ENCODE measurements around the gene RPS6KA2. TPM values are rescaled to one million over a fixed set of nuclear protein-coding genes. Genes with fewer than 3 reads are reported as not detected.

The RPS6KA2 gene
- total RNA-seq, 1 experiment from 2014 or later = 18.5 TPM

GRCh38 chr6:166662690-166663089, 35.6 kb upstream of the RPS6KA2 start:
- no TSS peak for BruUV-seq (replicated peaks)
- Histone ChIP-seq H3F3A (ENCODE audit: insufficient read depth, low read depth) (no peaks in the 10 kb centered on the region), H3K27me3 (ENCODE audit: insufficient read depth, low read depth) (peaks cover 23% of the 10 kb centered on the region; the same call in 1 of the 2 replicates), H2AFZ (no peak overlapping the region), H3K27ac (no peak overlapping the region), H3K4me1 (replicated peaks; ENCODE audit: insufficient read depth) (no peaks in the 10 kb centered on the region), H3K4me2 (no peak overlapping the region), H3K9me2 (ENCODE audit: insufficient read depth) (no peaks in the 10 kb centered on the region), H4K20me1 (ENCODE audit: insufficient read depth) (no peaks in the 10 kb centered on the region), H3K9me3 (ENCODE audit: insufficient read depth, low read depth) (no peaks in the 10 kb centered on the region), H3K79me2 (ENCODE audit: low read depth) (no peaks in the 10 kb centered on the region), H3K4me3 (no peak overlapping the region), H3K36me3 (ENCODE audit: low read depth) (no peaks in the 10 kb centered on the region)
- TF ChIP-seq, protein P1, sequence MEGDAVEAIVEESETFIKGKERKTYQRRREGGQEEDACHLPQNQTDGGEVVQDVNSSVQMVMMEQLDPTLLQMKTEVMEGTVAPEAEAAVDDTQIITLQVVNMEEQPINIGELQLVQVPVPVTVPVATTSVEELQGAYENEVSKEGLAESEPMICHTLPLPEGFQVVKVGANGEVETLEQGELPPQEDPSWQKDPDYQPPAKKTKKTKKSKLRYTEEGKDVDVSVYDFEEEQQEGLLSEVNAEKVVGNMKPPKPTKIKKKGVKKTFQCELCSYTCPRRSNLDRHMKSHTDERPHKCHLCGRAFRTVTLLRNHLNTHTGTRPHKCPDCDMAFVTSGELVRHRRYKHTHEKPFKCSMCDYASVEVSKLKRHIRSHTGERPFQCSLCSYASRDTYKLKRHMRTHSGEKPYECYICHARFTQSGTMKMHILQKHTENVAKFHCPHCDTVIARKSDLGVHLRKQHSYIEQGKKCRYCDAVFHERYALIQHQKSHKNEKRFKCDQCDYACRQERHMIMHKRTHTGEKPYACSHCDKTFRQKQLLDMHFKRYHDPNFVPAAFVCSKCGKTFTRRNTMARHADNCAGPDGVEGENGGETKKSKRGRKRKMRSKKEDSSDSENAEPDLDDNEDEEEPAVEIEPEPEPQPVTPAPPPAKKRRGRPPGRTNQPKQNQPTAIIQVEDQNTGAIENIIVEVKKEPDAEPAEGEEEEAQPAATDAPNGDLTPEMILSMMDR (conservative IDR thresholded peaks at IDR 0.05) = no peak
- TF ChIP-seq EZH2 (IDR thresholded peaks at IDR 0.05; ENCODE audit: low read depth) = no peak
- ChIA-PET CTCF (no interaction called here), POLR2A (ENCODE audit: unreplicated experiment) (no interaction called here)
- intact Hi-C loops (cut with micrococcal nuclease; ENCODE audit: unreplicated experiment) = no loop called here
- DNase-seq = no peak

DNA sequence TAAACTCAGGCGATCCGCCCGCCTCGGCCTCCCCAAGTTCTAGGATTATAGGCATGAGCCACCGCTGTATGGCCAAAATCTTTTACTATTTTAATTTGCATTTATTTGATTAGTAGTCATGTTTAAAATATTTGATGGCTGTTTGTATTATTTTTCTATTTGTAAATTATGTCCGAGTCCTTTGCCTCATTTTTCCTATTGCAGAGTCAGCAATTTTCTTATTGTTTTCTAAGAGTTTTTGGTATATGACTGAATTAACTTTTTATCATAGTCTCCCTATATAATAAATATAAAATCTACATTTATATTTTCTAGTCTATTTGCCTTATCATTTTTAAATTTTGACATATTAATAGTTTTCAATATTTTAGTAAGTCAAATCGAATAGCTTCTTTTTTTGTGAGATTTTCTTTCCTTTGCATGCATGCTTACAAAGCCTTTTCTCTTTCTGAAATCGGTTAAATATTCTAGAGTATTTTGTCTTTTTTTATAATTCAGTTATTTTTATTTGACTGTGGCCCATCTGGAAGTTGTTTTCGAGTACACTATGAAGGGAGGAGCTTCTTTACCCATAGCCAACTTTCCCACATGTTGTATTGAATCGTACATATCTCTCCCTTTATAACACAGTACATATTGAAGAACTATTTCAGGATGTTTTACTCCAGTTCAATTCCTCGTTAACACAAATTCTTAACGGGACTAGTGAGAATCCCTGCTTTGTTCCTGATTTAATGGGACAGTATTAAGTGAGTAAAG, 34.5 kb upstream of the RPS6KA2 start:
- no TSS peak for BruUV-seq (replicated peaks)
- Histone ChIP-seq H3K4me1 (replicated peaks; ENCODE audit: insufficient read depth) (no peaks in the 10 kb centered on the region), H3K36me3 (ENCODE audit: low read depth) (no peaks in the 10 kb centered on the region), H3K9me3 (ENCODE audit: insufficient read depth, low read depth) (no peaks in the 10 kb centered on the region), H3K9me2 (ENCODE audit: insufficient read depth) (no peaks in the 10 kb centered on the region), H3K27me3 (ENCODE audit: insufficient read depth, low read depth) (peaks cover 26% of the 10 kb centered on the region; the same call in 1 of the 2 replicates), H3K79me2 (ENCODE audit: low read depth) (no peaks in the 10 kb centered on the region), H3K4me3 (no peak overlapping the region), H3F3A (ENCODE audit: insufficient read depth, low read depth) (no peaks in the 10 kb centered on the region), H2AFZ (no peak overlapping the region), H4K20me1 (ENCODE audit: insufficient read depth) (no peaks in the 10 kb centered on the region), H3K27ac (no peak overlapping the region), H3K4me2 (no peak overlapping the region)
- TF ChIP-seq, protein P1 (conservative IDR thresholded peaks at IDR 0.05) = no peak
- no peak for TF ChIP-seq EZH2 (IDR thresholded peaks at IDR 0.05; ENCODE audit: low read depth)
- CTCF ChIA-PET = no interaction called here
- no peak for DNase-seq
- POLR2A ChIA-PET (ENCODE audit: unreplicated experiment) = no interaction called here
- intact Hi-C loops (cut with micrococcal nuclease; ENCODE audit: unreplicated experiment) = no loop called here

GRCh38 chr6:166660157-166660688, 33.2 kb upstream of the RPS6KA2 start:
- POLR2A ChIA-PET (ENCODE audit: unreplicated experiment) = no interaction called here
- no peaks in the 10 kb centered on the region for H4K20me1 ChIP-seq (ENCODE audit: insufficient read depth)
- BruUV-seq (replicated peaks) = no TSS peak
- CTCF ChIA-PET = no interaction called here
- no peak for DNase-seq
- no peaks in the 10 kb centered on the region for H3F3A ChIP-seq (ENCODE audit: insufficient read depth, low read depth)
- no peaks in the 10 kb centered on the region for H3K9me3 ChIP-seq (ENCODE audit: insufficient read depth, low read depth)
- no peak for TF ChIP-seq EZH2 (IDR thresholded peaks at IDR 0.05; ENCODE audit: low read depth)
- TF ChIP-seq, protein P1 (conservative IDR thresholded peaks at IDR 0.05) = no peak
- H3K27ac ChIP-seq = no peak overlapping the region
- H2AFZ ChIP-seq = no peak overlapping the region
- no peaks in the 10 kb centered on the region for H3K79me2 ChIP-seq (ENCODE audit: low read depth)
- intact Hi-C loops (cut with micrococcal nuclease; ENCODE audit: unreplicated experiment) = no loop called here
- peaks cover 29% of the 10 kb centered on the region; the same call in 1 of the 2 replicates for H3K27me3 ChIP-seq (ENCODE audit: insufficient read depth, low read depth)
- H3K4me1 ChIP-seq (replicated peaks; ENCODE audit: insufficient read depth) = no peaks in the 10 kb centered on the region
- H3K9me2 ChIP-seq (ENCODE audit: insufficient read depth) = no peaks in the 10 kb centered on the region
- H3K4me2 ChIP-seq = no peak overlapping the region
- H3K4me3 ChIP-seq = no peak overlapping the region
- H3K36me3 ChIP-seq (ENCODE audit: low read depth) = no peaks in the 10 kb centered on the region
